ENCODE data around the gene ITGB8.

Gene ITGB8

DNA sequence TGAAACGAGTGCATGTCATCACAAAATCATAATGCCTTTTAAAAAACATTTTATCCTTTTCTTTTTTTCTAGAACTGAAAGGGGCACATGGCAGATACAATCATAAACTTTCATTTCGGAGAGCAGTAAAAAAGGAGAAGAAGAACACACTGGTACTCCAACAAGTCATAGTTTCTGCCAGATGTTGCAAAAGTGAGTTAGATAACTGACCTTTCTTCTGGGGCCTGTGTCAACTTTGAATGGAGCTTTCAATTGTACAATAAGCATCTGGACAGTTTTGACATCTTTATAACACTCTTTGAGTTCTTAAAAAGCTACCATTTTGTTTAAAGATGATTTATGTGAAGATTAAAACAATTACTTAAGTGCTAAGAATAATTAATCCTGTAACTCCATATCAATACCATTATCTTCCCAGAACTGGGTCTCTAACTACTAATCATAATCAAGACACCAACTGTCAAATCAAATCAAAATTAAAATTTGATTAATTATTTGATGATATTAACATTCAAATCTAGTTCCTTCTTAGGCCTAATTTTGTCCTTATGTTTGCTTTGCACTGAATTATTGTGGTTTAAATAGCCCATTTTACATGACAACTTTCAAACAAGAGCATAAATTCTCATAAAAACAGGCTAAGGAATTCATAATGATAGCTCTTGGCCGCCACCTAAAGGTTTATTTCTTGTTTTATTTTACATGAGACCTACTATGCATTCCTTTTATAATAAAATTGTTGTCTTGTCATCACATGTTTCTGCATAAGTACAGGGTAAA, 19.5 kb upstream of the ITGB8 start:
- DNase-seq = no peak

DNA sequence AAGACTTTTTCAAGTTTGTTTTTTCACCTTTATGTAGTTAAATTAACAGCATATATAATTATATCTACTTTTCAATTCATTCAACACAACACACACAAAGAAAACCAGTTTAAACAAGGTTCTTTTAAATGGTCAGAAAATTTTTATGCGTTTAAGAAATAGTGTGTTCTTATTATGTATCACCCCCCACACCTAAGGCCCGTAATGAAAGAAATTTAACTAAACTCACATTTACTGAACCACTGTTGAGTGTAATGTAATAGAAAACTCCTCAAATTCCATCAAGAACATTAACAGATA, 19.0 kb upstream of the ITGB8 start:
- DNase-seq = no peak

DNA sequence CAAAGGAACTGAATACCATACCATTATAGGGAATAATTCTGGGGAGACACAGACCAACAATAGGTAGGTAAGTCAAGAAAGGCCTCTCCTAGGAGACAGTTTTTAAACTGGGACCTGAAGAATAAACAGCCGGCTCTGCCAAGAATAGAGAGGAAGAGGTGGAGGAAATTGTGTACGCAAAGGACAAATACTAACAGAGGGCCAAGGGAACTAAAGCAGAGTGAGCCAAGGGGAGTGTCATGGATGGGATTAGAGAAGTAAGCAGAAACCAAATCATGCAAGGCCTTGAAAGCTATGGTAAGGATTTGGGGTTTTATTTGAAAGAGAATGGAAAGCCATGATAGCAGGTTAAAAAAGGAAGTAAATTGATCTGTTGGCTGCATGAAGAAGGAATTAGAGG, 18.1 kb upstream of the ITGB8 start:
- DNase-seq = no peak

DNA sequence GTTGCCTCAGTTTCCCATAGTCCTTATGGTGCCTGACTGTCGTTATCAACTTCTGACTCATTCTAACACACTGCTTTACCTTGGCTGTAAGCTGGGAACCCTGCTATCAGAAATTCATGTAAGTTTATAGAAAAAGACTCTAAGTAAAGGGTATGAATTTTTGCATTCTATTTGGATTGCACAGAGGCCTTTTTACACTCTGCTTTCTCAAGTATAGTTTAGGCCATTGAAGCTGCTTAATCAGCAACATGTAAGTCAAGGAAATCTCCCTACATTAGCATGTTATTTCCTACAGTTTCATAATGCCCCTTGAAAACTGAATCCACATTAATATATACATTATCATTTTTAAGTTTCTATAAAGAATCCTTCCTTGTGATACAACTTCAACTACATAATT, 17.1 kb upstream of the ITGB8 start:
- DNase-seq = no peak

DNA sequence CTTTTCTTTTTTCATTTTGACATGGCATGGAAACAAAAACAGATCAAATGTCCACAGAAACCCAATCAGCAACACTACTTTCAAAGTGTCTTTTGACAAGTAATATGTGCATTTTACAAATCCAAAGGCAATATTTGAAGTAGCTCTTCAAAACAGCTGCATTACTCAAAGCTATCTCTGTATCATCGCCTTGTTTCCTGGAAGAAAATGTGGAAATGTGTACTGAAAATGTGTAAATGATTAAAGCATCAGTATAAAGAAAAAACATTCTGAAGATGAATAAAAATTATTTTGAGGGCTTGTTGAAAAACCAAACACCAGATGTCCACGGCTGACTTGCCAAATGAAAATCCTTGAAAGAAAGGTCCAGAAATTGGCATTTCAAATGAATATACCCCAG, 16.5 kb upstream of the ITGB8 start:
- no peak for DNase-seq

DNA sequence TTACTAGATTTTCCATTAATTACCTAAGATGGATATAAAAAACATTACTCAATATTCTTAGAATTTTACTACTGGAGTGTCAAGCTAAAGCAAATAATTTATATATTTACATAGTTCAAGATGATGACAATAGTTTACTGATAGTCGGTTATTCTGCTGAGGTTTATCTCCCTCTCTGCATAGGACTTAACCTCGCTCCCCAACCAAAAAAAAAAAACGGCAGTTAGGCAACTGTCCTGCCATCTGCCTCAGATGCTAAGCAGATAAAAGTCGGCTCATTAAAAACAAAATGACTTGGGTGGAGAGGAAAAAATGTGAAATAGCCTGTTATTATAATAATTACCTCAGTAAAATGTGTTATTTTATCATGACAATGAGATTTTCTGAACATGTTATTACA, 14.0 kb upstream of the ITGB8 start:
- no peak for DNase-seq

DNA sequence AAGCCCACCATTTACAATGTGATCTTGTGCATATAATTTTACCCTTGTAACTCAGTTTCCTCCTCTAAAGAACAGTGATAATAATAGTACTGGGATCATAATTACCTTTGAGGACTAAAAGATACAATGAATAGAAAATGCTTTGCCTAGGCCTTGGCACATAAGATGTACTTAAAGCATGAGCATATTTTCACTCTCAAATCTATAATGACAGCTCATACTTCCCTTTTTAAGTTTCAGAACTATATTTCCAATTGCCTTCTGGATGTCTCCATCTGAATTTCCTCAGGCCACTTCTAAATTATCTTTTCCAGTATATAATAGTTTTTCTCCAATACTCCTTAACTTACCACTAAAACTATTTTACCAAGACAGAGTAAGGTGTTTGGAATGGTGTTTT, 13.3 kb upstream of the ITGB8 start:
- DNase-seq = no peak

DNA sequence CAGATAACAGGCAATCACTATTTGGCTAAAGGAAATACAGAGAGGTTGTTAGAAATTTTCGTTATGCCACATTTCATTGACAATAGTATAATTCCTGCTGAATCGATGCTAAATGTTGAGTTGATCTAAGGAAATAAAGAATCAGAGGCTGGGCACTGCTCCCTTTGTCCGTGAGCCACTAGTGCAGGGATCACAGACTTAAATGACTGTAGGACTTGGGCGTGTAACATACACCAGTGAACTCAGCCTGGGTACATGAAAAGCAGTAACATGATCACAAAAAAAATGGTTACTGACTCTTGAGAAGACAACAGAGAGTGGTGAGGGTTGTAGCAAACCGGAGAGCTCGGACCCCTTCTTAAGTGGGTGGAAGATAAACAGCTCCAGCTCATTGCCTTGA, 11.8 kb upstream of the ITGB8 start:
- no peak for DNase-seq

DNA sequence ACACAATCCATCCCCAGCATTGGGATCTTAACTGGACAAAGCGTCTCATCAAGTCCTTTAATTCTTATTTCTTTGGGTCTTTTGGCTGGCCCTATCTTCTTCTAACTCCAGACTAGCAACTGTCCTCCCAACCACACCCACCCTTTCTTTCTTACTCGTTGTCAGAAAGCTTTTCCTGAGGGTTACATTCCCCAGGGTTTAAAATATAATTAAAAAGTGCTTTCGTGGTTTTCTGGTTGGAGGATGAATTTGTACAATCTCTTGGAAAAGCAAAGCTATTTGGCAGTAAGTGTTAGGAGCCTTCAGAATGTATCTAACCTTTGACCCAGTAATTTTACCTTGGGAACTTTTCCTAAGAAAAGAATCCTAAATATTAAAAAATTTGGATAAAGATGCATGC, 10.4 kb upstream of the ITGB8 start:
- no peak for DNase-seq

DNA sequence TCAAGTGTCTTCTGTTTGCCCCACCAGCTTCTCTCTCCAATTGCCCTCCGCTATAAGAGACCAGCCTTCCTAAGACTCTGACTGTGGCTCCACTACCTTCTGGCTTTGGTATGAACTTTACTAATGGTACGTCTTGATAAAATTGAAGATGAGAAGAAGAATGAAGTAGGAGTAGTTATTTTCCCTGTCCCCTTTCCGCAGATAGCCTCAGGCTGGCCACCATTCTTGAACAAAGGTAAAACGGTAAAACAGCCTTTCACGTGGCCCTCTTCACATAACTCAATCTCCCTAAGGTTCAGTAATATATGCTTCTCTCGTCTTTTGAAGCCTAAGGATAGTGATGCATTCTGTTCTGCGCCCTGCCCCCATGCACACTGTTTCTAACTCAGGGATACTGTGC, 9.9 kb upstream of the ITGB8 start:
- no peak for DNase-seq

DNA sequence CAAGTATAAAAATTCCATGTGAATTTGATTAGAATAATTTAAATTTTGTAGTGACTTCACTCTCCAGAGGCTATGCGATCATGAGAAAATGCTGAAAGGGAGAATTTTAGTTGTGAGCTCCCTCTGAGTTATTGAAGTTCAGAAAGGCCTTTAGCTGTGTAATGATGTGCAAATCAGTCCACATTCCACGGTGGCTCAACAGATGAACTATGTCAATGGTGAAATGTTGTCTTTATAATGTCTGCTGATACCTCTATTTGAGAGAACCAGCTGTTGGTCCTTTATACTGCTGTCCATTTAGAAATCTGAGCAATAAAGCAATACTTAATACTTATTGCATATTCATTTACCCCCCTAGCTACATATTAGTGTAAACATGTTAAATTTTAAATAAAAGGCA, 7.1 kb upstream of the ITGB8 start:
- DNase-seq = no peak

DNA sequence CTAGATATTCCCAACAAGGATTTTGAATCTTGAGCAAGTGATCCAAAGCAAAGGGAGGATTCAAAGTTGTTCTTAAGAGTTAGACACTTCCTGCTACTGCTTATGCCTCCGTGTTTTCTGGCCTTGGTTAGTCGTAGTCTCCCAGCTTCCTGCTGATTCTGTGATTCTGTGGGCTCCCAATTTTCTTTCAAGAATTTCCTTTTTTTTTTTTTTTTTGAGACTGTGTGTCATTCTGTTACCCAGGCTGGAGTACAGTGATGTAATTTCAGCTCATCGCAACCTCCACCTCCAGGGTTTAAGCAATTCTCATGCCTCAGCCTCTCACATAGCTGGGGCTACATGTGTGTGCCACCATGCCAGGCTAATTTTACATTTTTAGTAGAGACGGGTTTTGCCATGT, 4.4 kb upstream of the ITGB8 start:
- no peak for DNase-seq

DNA sequence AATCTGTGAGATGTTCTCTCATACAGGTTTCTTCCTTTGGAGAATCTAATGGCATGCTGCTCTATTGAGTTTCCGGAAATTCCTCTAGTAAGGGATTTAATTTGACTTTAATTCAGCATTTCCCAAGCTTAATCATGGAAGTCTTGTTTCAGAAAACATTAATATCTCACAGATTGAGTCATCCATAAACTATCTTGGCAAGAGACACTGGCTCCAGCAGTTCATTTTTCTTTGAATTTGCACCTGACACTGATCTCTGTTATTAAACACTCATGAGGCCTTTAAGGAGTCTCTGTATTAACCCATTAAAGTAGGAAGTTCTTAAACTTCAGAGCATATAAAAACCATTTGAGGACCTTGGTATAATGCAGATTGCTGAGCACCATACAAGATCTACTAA, 3.6 kb upstream of the ITGB8 start:
- no peak for DNase-seq

DNA sequence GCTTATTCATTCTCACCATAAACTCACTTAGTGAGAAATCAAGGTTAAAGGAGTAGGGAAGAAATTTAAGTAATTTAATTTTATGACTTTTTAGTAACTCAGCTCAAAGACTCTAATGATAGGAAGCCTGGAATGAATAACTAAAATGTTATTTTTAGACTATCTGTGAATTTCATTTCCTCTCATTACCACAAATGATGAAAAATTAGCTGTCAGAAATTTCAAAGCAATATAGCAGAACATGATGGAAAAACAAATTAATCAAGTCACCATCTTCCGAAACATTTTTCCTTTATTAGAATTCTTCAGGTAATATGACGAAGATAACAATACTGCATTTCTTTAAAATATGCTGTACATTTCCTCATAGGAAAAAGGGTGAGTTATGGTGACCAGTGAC, 2.7 kb upstream of the ITGB8 start:
- no peak for DNase-seq

DNA sequence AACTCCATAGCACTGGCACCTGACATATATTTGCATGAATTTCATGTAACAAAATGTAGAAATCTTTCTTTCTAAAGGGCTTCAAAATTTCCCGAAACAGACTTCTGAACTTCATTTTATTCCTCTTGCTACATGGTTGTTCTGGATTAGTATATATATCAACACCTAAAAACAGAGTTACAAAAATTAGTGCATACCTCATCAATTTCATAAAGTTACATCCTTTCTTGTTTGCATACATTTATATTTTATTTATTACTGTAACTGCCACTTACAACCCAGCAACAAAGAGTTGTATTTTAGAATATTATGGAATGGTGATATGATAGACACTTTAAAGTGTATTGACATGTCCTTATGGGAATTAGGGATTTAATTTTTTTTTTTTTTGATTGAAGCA, 2.0 kb upstream of the ITGB8 start:
- DNase-seq = no peak

DNA sequence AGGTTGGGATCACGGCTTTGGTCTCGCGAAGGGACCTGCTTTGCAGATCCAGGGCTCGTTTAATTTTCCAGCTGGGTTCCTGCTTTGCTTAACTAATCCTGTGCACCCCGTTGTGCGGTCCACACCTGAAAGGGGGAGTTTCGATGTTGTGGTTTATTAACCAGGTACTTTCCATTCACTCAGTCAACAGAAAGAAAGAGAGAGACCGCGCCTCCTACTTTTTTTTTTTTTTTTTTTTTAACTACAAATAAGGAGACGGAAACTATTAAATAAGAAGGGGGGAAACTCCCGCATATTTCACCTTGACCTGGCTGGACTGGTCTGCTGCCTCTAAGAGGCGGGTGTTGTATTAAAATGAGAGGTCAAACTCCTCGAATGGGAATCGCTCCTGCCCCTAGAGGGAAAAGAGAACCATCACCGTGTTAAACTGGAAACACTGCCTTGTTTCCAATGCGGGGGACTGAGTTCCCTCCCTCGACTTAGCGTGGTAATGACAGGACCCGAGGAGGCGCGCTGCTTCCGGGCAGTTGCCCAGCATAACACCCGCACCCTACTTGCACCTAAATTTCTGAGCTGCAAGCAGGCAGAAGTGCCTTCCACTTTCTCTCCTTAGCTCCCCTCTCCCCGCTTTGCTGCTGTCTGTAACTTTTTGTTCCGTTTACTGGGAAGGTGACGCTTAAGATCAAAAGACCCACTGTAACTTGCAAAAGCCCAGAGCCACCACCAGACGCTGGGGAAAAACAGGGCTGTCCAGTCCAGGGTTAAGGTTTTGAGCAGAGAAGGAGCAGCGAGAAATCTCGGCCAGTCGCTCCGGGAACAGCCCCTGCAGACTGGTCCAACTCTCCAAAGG, 1.1 kb upstream of the ITGB8 start:
- DNase-seq = peak; percentile 23 to 28

DNA sequence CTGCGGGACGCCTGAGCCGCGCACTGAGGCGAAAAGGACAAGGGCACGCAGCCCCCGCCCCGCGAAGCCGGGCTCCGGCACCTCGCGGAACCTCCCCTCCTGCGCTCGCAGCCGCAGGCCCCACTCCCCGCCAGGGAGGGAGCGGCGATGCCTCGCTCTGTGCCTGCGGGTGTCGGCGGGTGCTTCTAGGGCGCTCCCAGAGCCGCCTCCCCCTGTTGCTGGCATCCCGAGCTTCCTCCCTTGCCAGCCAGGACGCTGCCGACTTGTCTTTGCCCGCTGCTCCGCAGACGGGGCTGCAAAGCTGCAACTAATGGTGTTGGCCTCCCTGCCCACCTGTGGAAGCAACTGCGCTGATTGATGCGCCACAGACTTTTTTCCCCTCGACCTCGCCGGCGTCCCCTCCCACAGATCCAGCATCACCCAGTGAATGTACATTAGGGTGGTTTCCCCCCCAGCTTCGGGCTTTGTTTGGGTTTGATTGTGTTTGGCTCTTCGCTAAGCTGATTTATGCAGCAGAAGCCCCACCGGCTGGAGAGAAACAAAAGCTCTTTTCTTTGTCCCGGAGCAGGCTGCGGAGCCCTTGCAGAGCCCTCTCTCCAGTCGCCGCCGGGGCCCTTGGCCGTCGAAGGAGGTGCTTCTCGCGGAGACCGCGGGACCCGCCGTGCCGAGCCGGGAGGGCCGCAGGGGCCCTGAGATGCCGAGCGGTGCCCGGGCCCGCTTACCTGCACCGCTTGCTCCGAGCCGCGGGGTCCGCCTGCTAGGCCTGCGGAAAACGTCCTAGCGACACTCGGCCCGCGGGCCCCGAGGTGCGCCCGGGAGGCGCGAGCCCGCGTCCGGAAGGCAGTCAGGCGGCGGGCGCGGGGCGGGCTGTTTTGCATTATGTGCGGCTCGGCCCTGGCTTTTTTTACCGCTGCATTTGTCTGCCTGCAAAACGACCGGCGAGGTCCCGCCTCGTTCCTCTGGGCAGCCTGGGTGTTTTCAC, 519 bp downstream of the ITGB8 start:
- peak; percentile 47 to 54 for DNase-seq

DNA sequence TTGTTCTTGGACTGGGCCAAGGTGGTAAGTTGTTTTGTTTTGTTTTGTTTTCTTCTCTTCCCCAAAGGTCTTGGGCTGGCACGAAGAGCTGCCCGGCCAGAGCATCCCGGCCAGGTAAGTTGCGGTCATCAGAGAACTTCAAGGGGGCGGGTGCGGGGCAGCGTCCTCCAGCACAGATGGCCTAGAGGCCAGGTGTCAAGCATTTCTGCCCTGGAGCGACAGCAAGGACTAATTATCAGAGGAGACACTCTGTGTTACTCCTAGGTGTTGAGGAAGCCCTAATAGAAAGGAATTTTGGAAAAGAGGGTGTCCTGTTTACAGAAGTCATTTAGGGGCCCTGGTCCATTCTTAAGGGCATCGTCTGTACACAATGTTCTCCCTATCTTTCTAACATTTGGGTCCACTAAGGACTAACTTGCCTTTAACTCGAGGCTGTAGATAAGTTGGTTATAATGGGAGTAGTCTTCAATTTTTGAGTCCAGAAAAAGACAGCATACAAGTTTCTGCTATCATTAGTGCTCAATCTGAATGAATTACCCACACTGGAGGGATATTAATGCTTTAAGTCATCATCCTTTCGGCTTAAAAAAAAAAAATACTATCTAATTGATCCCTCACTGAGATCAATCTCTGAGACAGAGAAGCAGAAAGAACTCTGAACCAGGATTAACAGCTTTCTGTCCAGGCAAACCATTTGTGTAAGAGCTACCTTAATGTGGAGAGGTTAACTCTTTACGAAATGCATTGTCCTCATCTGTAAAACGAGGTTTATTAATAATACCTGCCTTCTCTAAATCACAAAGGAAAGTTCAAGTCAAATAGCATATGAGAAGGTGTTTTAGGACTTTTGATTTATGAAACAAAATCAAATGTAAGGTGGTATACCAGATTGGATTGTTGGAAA, 1.5 kb downstream of the ITGB8 start:
- no peak for DNase-seq

DNA sequence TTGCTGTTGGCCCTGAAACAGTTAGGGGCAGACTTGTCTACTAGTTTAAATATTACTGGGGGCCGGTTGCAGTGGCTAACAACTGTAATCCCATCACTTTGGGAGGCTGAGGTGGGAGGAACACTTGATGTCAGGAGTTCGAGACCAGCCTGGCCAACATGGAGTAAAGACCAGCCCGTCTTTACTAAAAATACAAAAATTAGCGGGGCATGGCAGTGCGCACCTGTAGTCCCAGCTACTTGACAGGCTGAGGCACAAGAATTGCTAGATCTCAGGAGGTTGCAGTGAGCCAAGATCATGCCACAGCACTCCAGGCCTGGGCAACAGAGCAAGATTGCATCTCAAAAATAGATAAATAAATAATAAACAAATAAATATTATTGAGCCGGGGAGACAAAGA, 7.6 kb downstream of the ITGB8 start:
- DNase-seq = no peak

DNA sequence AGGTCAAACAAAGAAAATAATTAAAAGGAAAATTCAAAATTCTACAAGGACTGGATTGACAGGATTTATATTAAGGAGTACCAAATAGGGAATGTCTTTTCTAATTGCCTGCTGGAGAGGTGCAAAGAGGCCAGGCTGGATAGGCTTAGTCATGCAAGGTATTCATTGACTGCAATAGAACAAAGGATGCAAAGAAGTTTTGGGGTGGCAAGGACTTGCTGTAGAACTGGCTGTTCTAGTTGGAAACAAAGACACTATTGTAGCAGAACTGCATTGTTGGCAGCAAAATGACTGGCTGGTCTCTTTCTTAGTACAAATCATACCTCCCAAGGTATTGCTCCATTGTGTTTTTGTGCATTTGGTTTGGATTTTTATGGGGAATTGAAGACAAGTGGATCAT, 10.1 kb downstream of the ITGB8 start:
- DNase-seq = no peak

DNA sequence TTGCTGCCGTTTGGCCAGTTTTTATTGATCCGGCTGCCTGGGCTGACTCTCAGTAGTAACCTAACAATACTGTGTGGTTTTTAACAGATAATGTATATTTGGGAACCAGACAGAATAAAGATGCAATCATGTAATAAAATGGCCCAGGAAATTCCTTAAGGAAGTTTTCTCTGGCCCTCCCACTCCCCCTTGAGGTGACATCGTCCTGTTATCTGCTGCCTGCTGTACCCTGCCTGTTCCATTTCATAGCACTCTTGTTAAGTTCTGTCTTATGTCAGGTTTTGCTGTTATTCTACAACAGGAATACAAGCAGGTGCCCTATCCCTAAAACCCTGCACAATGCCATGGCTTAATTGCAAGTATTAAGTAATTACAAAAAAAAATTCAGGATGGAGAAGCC, 12.5 kb downstream of the ITGB8 start:
- DNase-seq = no peak

DNA sequence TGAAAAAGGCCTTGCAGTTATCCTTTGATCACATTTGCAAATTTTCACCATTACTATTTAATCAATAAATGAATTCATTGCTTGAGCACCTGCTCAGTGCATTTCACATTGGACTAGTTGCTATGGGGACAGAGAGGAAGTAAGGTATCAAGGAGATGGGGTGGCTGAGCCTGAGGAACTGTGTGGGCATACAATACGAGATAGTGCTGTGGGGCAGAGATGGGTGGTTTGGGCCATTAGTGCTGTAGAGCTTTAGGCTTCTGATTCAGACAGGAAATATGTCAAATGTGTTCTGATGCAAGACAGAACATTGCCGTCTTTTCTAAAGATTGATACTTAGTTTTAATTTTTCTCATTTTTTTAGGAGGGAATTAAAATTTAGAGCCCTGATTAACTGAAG, 13.2 kb downstream of the ITGB8 start:
- no peak for DNase-seq
